Heart right ventricle (tissue), 16 donors: ENCODE measurements around the gene EPYC. TPM values are rescaled to one million over a fixed set of nuclear protein-coding genes. Genes with fewer than 3 reads are reported as not detected.

ENCODE experiments used
- ATAC-seq, 8 donors: fragments of 200-7000 bp; cut with Tn5 transposase; one replicate each; pipeline ENCODE4 v1.9.1; 2020; ENCODE audit warnings: mild to moderate bottlenecking in 8 of 8, moderate library complexity in 8 of 8, moderate number of reproducible peaks in 1 of 8
- DNase-seq, 2 donors: peaks; one replicate each; pipeline ENCODE4 v3.0.0-alpha.2; 2020
- H3K27ac ChIP-seq, 10 donors: fragments of 200-600 bp; sonication (generic) in 2 of 10; one replicate each; pipeline versions ENCODE4 v1.5.0 to v1.8.0; 2020 to 2022; ENCODE audit warnings: mild to moderate bottlenecking in 3 of 10
- H3K27me3 ChIP-seq, 7 donors: fragments of 200-600 bp; one replicate each; pipeline ENCODE4 v1.8.0; 2021 to 2022; ENCODE audit warnings: mild to moderate bottlenecking in 2 of 7
- H3K36me3 ChIP-seq, 9 donors: fragments of 200-600 bp; sonication (generic) in 1 of 9; one replicate each; pipeline versions ENCODE4 v1.5.0 to v1.8.0; 2020 to 2022; ENCODE audit warnings: mild to moderate bottlenecking in 2 of 9
- H3K4me1 ChIP-seq, 9 donors: fragments of 200-600 bp; sonication (generic) in 1 of 9; one replicate each; pipeline versions ENCODE4 v1.5.0 to v1.8.0; 2020 to 2022; ENCODE audit warnings: mild to moderate bottlenecking in 4 of 9
- H3K4me3 ChIP-seq, 10 donors: fragments of 200-600 bp; sonication (generic) in 2 of 10; one replicate each; pipeline versions ENCODE4 v1.5.0 to v1.8.0; 2020 to 2022; ENCODE audit warnings: mild to moderate bottlenecking in 7 of 10, moderate library complexity in 2 of 10
- H3K9me3 ChIP-seq, 11 donors: fragments of 200-600 bp in 10 of 11; sonication (generic) in 2 of 11; one replicate each; pipeline versions ENCODE4 v1.5.0 to v1.8.0; 2013 to 2022; ENCODE audit warnings: mild to moderate bottlenecking in 2 of 11, control low read depth in 1 of 11, moderate library complexity in 1 of 11
- WGBS, 2 donors: extraction: QIAGEN DNeasy Blood & Tissue Kit; methylation state at CpG; one replicate each; pipeline ENCODE4 v1.1.7; 2013; ENCODE audit warnings: inconsistent platforms in 1 of 2; 5-methylcytosine and 5-hydroxymethylcytosine counted together
- intact Hi-C, 10 donors: fragments of 100-400 bp; cut with DNase I; formaldehyde crosslinking; loops; one replicate each; pipeline versions ENCODE4 v1.11.1 to v1.14.2; 2022
- polyA plus RNA-seq, 2 donors: library from polyadenylated mRNA; stranded (reverse); fragments of 200-250 nt; gene quantifications; one replicate each; pipeline ENCODE4 v1.2.3, GENCODE V29; 2013
- total RNA-seq, 10 donors: library from RNA; stranded (reverse); fragmentation: NEBNext Ultra II Directional in 3 of 10; extraction: Animal tissue kit (Norgen Biotek cat#: 25700) in 3 of 10; gene quantifications; one replicate each; pipeline versions ENCODE4 v1.2.1 to v1.2.4, GENCODE V29; 2021 to 2023
- TF ChIP-seq, protein P1 (sequence below), 9 donors: fragments of 200-600 bp; sonication (generic) in 2 of 9; IDR thresholded peaks; one replicate each; pipeline versions ENCODE4 v1.5.0 to v1.8.0; 2021 to 2022; ENCODE audit warnings: antibody characterized with exemption in 9 of 9, mild to moderate bottlenecking in 5 of 9, moderate library complexity in 1 of 9
- donor health status: Arrhythmogenic right ventricular cardiomyopathy.
- donor health status: ischemic (EF 13 %, LVEDD 7.1; RV severe dilation, severe dysfunction).
- donor health status: healthy with polysubstance abuse.
- donor health status: DM: no; HTN: yes; CAD: no.
- donor health status: DM: no; HTN: no; CAD: no.
- donor health status: ischemic (EF 25% LVEDD 6.9; RV normal size, moderate dysfunction).
- donor health status: ischemic (EF 25% LVEDD 5.7; RV mildly dilated, moderate dysfunction).
- donor health status: healthy.
- donor health status: DM: yes; HTN: yes; CAD: no.
- donor health status: Ischemic cardiomyopathy.
- donor health status: ischemic (EF 35%, LVEDD 5.7; RV mildly dilated, moderate dysfunction).
- donor health status: nonischemic (EF 11% LVEDD 7.7; RV severe dilation, severe dysfunction).
- donor health status: DM: yes; HTN: yes; CAD: no.
- donor health status: PGD.
- donor health status: ischemic (EF 29% LVEDD 5.4; RV normal size, mild dysfunction).
- donor health status: nonischemic (EF 23%, LVEDD 6.1; RV moderate dilation, normal function).

Gene EPYC
- total and polyA plus RNA-seq, 12 donors: not detected

DNA sequence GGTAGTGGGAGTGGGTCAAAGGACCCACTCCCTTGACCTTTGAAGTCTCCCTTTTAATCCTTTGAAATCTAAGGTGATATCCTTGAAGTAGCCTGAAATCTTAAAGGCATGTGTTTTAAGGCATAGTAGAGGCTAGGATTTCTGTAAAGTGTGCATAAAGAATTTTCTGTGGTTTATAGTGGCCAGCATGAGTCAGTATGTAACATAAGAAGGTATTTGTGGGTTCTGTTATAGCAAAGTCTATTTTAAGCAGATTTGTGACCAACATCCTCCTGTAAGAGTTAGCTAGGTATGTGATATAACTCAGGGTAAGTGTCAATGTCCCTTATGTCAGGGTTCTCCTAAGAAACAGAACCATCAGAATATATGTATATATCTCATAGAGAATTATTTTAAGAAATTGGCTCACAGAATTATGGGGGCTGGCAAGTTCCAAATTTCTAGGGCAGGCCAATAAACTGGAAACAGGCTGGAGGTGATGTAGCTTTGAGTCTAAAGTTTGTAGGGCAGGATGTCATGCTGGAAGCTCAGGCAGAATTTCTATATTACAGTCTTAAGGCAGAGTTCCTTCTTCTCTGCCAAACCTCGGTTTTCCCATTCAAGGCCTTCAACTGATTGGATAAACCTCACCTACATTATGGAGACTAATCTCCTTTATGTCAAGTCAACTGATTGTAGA, 18.7 kb upstream of the EPYC start:
- no peak for ATAC-seq
- intact Hi-C loops: no loop called here

DNA sequence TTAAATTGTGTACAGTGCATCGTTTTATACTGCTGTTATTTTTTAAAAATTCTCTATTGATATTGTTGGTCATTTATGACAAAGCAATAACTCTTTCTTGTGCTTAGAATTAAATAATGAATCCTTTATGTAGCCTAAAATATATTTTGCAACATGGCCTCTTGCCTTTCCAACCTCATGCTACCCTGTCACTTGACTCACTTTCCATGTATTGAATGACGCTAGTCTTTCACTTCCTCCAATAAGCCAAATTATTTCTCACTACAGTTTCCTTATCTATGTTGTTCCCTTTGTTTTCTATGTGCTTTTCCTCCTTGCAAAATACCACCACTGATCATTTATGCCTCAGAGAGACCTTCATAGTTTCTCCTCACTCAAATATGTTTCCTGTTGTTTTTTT, 16.3 kb upstream of the EPYC start:
- WGBS, 2 donors: 79 to 83% methylated on average over 2 of the region's 2 CpGs
- Histone ChIP-seq H3K4me1 (no peaks in the 10 kb centered on the region), H3K27me3 (no peaks in the 10 kb centered on the region), H3K36me3 (no peaks in the 10 kb centered on the region), H3K27ac (no peak overlapping the region), H3K4me3 (no peak overlapping the region), H3K9me3 (no peaks in the 10 kb centered on the region)
- intact Hi-C loops: no loop called here
- DNase-seq (no peak), ATAC-seq (no peak)
- TF ChIP-seq, protein P1, sequence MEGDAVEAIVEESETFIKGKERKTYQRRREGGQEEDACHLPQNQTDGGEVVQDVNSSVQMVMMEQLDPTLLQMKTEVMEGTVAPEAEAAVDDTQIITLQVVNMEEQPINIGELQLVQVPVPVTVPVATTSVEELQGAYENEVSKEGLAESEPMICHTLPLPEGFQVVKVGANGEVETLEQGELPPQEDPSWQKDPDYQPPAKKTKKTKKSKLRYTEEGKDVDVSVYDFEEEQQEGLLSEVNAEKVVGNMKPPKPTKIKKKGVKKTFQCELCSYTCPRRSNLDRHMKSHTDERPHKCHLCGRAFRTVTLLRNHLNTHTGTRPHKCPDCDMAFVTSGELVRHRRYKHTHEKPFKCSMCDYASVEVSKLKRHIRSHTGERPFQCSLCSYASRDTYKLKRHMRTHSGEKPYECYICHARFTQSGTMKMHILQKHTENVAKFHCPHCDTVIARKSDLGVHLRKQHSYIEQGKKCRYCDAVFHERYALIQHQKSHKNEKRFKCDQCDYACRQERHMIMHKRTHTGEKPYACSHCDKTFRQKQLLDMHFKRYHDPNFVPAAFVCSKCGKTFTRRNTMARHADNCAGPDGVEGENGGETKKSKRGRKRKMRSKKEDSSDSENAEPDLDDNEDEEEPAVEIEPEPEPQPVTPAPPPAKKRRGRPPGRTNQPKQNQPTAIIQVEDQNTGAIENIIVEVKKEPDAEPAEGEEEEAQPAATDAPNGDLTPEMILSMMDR (IDR thresholded peaks at IDR 0.05): no peak

More for the DNA sequence above, 18.7 kb upstream of the EPYC start:
- Histone ChIP-seq H3K36me3 (no peaks in the 10 kb centered on the region), H3K27me3 (no peaks in the 10 kb centered on the region), H3K4me3 (no peak overlapping the region), H3K9me3 (no peaks in the 10 kb centered on the region), H3K4me1 (no peaks in the 10 kb centered on the region), H3K27ac (no peak overlapping the region)
- 69 to 90% methylated on average over 1 of the region's 1 CpG for WGBS, 2 donors
- DNase-seq: no peak
- TF ChIP-seq, protein P1 (IDR thresholded peaks at IDR 0.05): no peak

DNA sequence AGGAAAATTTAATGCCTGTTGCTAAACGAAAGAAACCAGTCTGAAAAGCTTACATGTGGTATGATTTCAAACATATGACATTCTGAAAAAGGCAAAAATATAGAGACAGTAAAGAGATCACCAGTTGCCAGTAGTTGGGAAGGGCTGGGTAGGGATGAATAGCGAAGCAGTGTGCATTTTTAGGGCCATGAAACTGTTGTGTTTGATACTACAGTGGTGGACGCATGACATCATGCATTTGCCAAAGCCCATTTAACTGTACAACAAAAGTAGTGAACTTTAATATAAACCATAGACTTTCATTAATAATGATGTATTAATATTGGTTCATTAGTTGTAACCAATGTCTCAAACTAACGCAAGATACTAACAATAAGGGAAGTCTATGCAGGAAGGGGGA, 14.7 kb upstream of the EPYC start:
- Histone ChIP-seq H3K27ac (no peak overlapping the region), H3K36me3 (no peaks in the 10 kb centered on the region), H3K27me3 (no peaks in the 10 kb centered on the region), H3K9me3 (peaks cover 0 to 9% (median 0%) of the 10 kb centered on the region in 11 donors), H3K4me1 (no peaks in the 10 kb centered on the region), H3K4me3 (no peak overlapping the region)
- ATAC-seq (no peak), DNase-seq (no peak)
- WGBS, 2 donors: 92 to 97% methylated on average over 4 of the region's 4 CpGs
- intact Hi-C loops: no loop called here
- TF ChIP-seq, protein P1 (IDR thresholded peaks at IDR 0.05): no peak

DNA sequence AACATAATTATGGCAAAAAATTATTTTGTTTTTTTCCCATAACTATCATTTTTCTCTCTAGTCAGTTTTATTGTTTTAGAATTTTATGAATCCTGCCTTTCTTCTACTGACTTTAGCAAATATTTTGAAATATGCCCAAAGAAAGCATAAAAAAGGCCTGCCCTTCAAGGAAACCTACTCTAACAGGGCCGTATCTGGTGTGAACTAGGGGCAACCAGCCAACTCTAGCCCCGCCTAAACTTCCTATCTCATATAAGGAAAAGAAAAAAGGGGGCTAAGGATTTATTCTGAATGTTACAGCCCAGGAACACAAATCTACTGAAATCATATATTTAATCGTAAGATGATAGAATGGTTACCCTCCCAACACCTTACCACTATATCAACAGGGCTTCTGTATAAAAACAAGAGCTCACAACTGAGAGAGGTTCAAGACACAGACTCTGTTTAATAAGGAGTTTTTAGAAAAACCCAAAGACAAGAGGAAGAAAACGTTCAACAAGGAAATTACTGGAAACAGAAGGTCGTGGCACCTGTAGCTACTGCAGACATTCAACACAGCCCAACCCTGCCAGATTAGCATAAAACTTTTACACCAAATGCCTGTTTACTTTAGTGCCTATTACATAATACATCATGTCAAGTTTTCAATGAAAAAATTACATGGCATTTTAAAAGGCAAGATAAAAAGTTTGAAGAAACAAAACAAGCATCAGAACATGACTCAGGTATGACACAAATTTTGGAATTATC, 12.9 kb upstream of the EPYC start:
- Histone ChIP-seq H3K36me3 (no peaks in the 10 kb centered on the region), H3K4me3 (no peak overlapping the region), H3K4me1 (no peaks in the 10 kb centered on the region), H3K27ac (peak overlapping the region in 6 of 10 donors; percentile 2 to 63 (median 22)), H3K9me3 (peaks cover 0 to 15% (median 0%) of the 10 kb centered on the region in 11 donors), H3K27me3 (no peaks in the 10 kb centered on the region)
- 51 to 58% methylated on average over 5 of the region's 5 CpGs for WGBS, 2 donors
- intact Hi-C loops: no loop called here
- TF ChIP-seq, protein P1 (IDR thresholded peaks at IDR 0.05): no peak
- peak in 1 of 2 donors; percentile 9 for DNase-seq
- no peak for ATAC-seq
